Muscle of arm (tissue), 12 donors: ENCODE measurements around the gene NYAP2. TPM values are rescaled to one million over a fixed set of nuclear protein-coding genes. Genes with fewer than 3 reads are reported as not detected.

Experiments
- DNase-seq: peaks from one replicate; pipeline ENCODE4 v3.0.0-alpha.2; 2013
- polyA plus RNA-seq, 12 donors: library from polyadenylated mRNA; unstranded; fragments of 120-200 nt; gene quantifications; one replicate each; pipeline ENCODE4 v1.2.1, GENCODE V29; 2013; ENCODE audit not compliant: insufficient read length in 12 of 12

The NYAP2 gene
- polyA plus RNA-seq, 12 donors = 0.07 to 0.65 (median 0.23) TPM; not detected in 3

- DNase-seq = no peak
Observed at GRCh38 chr2:225428360-225428759, 28.9 kb downstream of the NYAP2 start.

- peak; percentile 27 for DNase-seq
Observed at GRCh38 chr2:225429717-225430116, 30.2 kb downstream of the NYAP2 start.

- no peak for DNase-seq
Observed at GRCh38 chr2:225431105-225431863, 31.8 kb downstream of the NYAP2 start.

- no peak for DNase-seq
Observed at GRCh38 chr2:225434014-225434413, 34.5 kb downstream of the NYAP2 start.

GRCh38 chr2:225437319-225437718 is 37.8 kb downstream of the NYAP2 start:
- no peak for DNase-seq

- no peak for DNase-seq
Observed at GRCh38 chr2:225438248-225438647, 38.7 kb downstream of the NYAP2 start.

- no peak for DNase-seq
Observed at GRCh38 chr2:225452677-225453076, 53.2 kb downstream of the NYAP2 start.

- DNase-seq = no peak
Observed at GRCh38 chr2:225454412-225454811, 54.9 kb downstream of the NYAP2 start.

- no peak for DNase-seq
Observed at GRCh38 chr2:225456619-225457260, 57.2 kb downstream of the NYAP2 start.

GRCh38 chr2:225457482-225457881 is 58.0 kb downstream of the NYAP2 start:
- no peak for DNase-seq

- DNase-seq = no peak
Observed at GRCh38 chr2:225458431-225459117, 59.1 kb downstream of the NYAP2 start.

GRCh38 chr2:225462417-225462816 is 62.9 kb downstream of the NYAP2 start:
- DNase-seq = no peak

GRCh38 chr2:225462945-225463344 is 63.4 kb downstream of the NYAP2 start:
- no peak for DNase-seq

- no peak for DNase-seq
Observed at GRCh38 chr2:225463449-225463848, 63.9 kb downstream of the NYAP2 start.

- DNase-seq = no peak
Observed at GRCh38 chr2:225464346-225465025, 65.0 kb downstream of the NYAP2 start.

- DNase-seq = no peak
Observed at GRCh38 chr2:225465827-225466226, 66.3 kb downstream of the NYAP2 start.

GRCh38 chr2:225466891-225467604 is 67.5 kb downstream of the NYAP2 start:
- DNase-seq = no peak

GRCh38 chr2:225468131-225468530 is 68.6 kb downstream of the NYAP2 start:
- no peak for DNase-seq

- no peak for DNase-seq
Observed at GRCh38 chr2:225471039-225471438, 71.5 kb downstream of the NYAP2 start.

- DNase-seq = no peak
Observed at GRCh38 chr2:225471482-225471881, 72.0 kb downstream of the NYAP2 start.

- no peak for DNase-seq
Observed at GRCh38 chr2:225472161-225472560, 72.7 kb downstream of the NYAP2 start.

GRCh38 chr2:225479386-225479785 is 79.9 kb downstream of the NYAP2 start:
- no peak for DNase-seq
